ENCODE measurements around the gene DOCK2.

Gene DOCK2

GRCh38 chr5:169627551-169627950 is 9.5 kb upstream of the DOCK2 start:
- Mint-ChIP-seq H3K27me3 (peaks cover 5 to 9% of the 10 kb centered on the region in 2 donors), H3K27ac (no peak overlapping the region), H3K4me3 (no peak overlapping the region), H3K9me3 (peaks cover 0 to 3% of the 10 kb centered on the region in 2 donors), H3K36me3 (no peaks in the 10 kb centered on the region), H3K4me1 (peaks cover 0 to 5% of the 10 kb centered on the region in 2 donors)
- ATAC-seq (replicated peaks) (no peak), DNase-seq (no peak)

- Mint-ChIP-seq H3K4me1 (peaks cover 0 to 5% of the 10 kb centered on the region in 2 donors), H3K4me3 (no peak overlapping the region), H3K36me3 (no peaks in the 10 kb centered on the region), H3K9me3 (no peaks in the 10 kb centered on the region), H3K27me3 (peaks cover 5 to 9% of the 10 kb centered on the region in 2 donors), H3K27ac (no peak overlapping the region)
- ATAC-seq (replicated peaks) (no peak), DNase-seq (no peak)
Observed at GRCh38 chr5:169628892-169629291, 8.2 kb upstream of the DOCK2 start.

- Mint-ChIP-seq H3K36me3 (peaks cover 1 to 3% of the 10 kb centered on the region in 2 donors), H3K4me3 (no peak overlapping the region), H3K27me3 (peaks cover 5 to 9% of the 10 kb centered on the region in 2 donors), H3K4me1 (no peaks in the 10 kb centered on the region), H3K27ac (no peak overlapping the region), H3K9me3 (peaks cover 3% of the 10 kb centered on the region in 2 donors)
- no peak for ATAC-seq (replicated peaks)
- DNase-seq: no peak
Observed at GRCh38 chr5:169629847-169630548, 7.1 kb upstream of the DOCK2 start.

GRCh38 chr5:169631360-169631759 is 5.7 kb upstream of the DOCK2 start:
- no peak overlapping the region for H3K4me3 Mint-ChIP-seq
- H3K27ac Mint-ChIP-seq: no peak overlapping the region

GRCh38 chr5:169632946-169633345 is 4.1 kb upstream of the DOCK2 start:
- Mint-ChIP-seq H3K27me3 (peaks cover 5 to 9% of the 10 kb centered on the region in 2 donors), H3K36me3 (peaks cover 7 to 9% of the 10 kb centered on the region in 2 donors), H3K4me3 (no peak overlapping the region)

More at GRCh38 chr5:169631360-169631759, 5.7 kb upstream of the DOCK2 start:
- ATAC-seq (replicated peaks): no peak
- Mint-ChIP-seq H3K4me1 (peaks cover 0 to 6% of the 10 kb centered on the region in 2 donors), H3K27me3 (peaks cover 5 to 9% of the 10 kb centered on the region in 2 donors), H3K9me3 (peaks cover 3% of the 10 kb centered on the region in 2 donors), H3K36me3 (peaks cover 3% of the 10 kb centered on the region in 2 donors)
- DNase-seq: no peak

GRCh38 chr5:169634606-169635005 is 2.5 kb upstream of the DOCK2 start:
- no peak overlapping the region for H3K4me3 Mint-ChIP-seq
- DNase-seq (no peak), ATAC-seq (replicated peaks) (no peak)
- H3K36me3 Mint-ChIP-seq: peaks cover 23 to 24% of the 10 kb centered on the region in 2 donors
- no peak overlapping the region for H3K27ac Mint-ChIP-seq
- peaks cover 19 to 28% of the 10 kb centered on the region in 2 donors for H3K4me1 Mint-ChIP-seq
- H3K27me3 Mint-ChIP-seq: peaks cover 5 to 9% of the 10 kb centered on the region in 2 donors
- peaks cover 10 to 12% of the 10 kb centered on the region in 2 donors for H3K9me3 Mint-ChIP-seq

More at GRCh38 chr5:169632946-169633345, 4.1 kb upstream of the DOCK2 start:
- Mint-ChIP-seq H3K27ac (no peak overlapping the region), H3K4me1 (peaks cover 5 to 14% of the 10 kb centered on the region in 2 donors), H3K9me3 (peaks cover 3% of the 10 kb centered on the region in 2 donors)
- ATAC-seq (replicated peaks): no peak
- DNase-seq: no peak

GRCh38 chr5:169635936-169636335 is 1.1 kb upstream of the DOCK2 start:
- DNase-seq (no peak), ATAC-seq (replicated peaks) (no peak)
- Mint-ChIP-seq H3K4me1 (peaks cover 25 to 41% of the 10 kb centered on the region in 2 donors), H3K27ac (peak overlapping the region; percentile 68), H3K4me3 (peak overlapping the region; percentile 97), H3K9me3 (peaks cover 10 to 13% of the 10 kb centered on the region in 2 donors), H3K27me3 (peaks cover 0 to 9% of the 10 kb centered on the region in 2 donors), H3K36me3 (peaks cover 35 to 37% of the 10 kb centered on the region in 2 donors)

- peak overlapping the region; percentile 99 for H3K27ac Mint-ChIP-seq
- H3K4me3 Mint-ChIP-seq: peak overlapping the region; percentile 97
- H3K36me3 Mint-ChIP-seq: peaks cover 41 to 42% of the 10 kb centered on the region in 2 donors
- DNase-seq (no peak), ATAC-seq (replicated peaks) (no peak)
- peaks cover 31 to 48% of the 10 kb centered on the region in 2 donors for H3K4me1 Mint-ChIP-seq
- H3K27me3 Mint-ChIP-seq: peaks cover 0 to 8% of the 10 kb centered on the region in 2 donors
- peaks cover 10 to 13% of the 10 kb centered on the region in 2 donors for H3K9me3 Mint-ChIP-seq
Observed at GRCh38 chr5:169636477-169637084, 494 bp upstream of the DOCK2 start.

- peaks cover 38 to 55% of the 10 kb centered on the region in 2 donors for H3K4me1 Mint-ChIP-seq
- peaks cover 41 to 48% of the 10 kb centered on the region in 2 donors for H3K36me3 Mint-ChIP-seq
- peak; percentile 74 to 77 for ATAC-seq (replicated peaks)
Observed at GRCh38 chr5:169637549-169638121, 560 bp downstream of the DOCK2 start.

GRCh38 chr5:169641253-169641652 is 4.2 kb downstream of the DOCK2 start:
- H3K27me3 Mint-ChIP-seq: no peaks in the 10 kb centered on the region
- H3K27ac Mint-ChIP-seq: no peak overlapping the region
- no peak overlapping the region for H3K4me3 Mint-ChIP-seq
- H3K9me3 Mint-ChIP-seq: peaks cover 12 to 14% of the 10 kb centered on the region in 2 donors
- H3K4me1 Mint-ChIP-seq: peaks cover 57 to 79% of the 10 kb centered on the region in 2 donors
- DNase-seq (no peak), ATAC-seq (replicated peaks) (no peak)
- peaks cover 54 to 67% of the 10 kb centered on the region in 2 donors for H3K36me3 Mint-ChIP-seq

More at GRCh38 chr5:169637549-169638121, 560 bp downstream of the DOCK2 start:
- H3K9me3 Mint-ChIP-seq: peaks cover 10 to 13% of the 10 kb centered on the region in 2 donors
- peak; percentile 62 for DNase-seq
- H3K27ac Mint-ChIP-seq: peak overlapping the region; percentile 97
- H3K27me3 Mint-ChIP-seq: no peaks in the 10 kb centered on the region
- H3K4me3 Mint-ChIP-seq: peak overlapping the region; percentile 97

- H3K36me3 Mint-ChIP-seq: peaks cover 50 to 67% of the 10 kb centered on the region in 2 donors
- ATAC-seq (replicated peaks) (peak; percentile 56 to 64), DNase-seq (no peak)
- peaks cover 68 to 90% of the 10 kb centered on the region in 2 donors for H3K4me1 Mint-ChIP-seq
- no peaks in the 10 kb centered on the region for H3K27me3 Mint-ChIP-seq
- H3K4me3 Mint-ChIP-seq: peak overlapping the region in 1 of 2 donors; percentile 14
- H3K27ac Mint-ChIP-seq: no peak overlapping the region
- H3K9me3 Mint-ChIP-seq: peaks cover 8 to 9% of the 10 kb centered on the region in 2 donors
Observed at GRCh38 chr5:169646856-169647255, 9.8 kb downstream of the DOCK2 start.

- H3K4me1 Mint-ChIP-seq: peaks cover 69 to 92% of the 10 kb centered on the region in 2 donors
- peaks cover 8 to 9% of the 10 kb centered on the region in 2 donors for H3K9me3 Mint-ChIP-seq
- DNase-seq (no peak), ATAC-seq (replicated peaks) (peak; percentile 64 to 66)
- H3K27me3 Mint-ChIP-seq: no peaks in the 10 kb centered on the region
- H3K27ac Mint-ChIP-seq: peak overlapping the region; percentile 88
- H3K4me3 Mint-ChIP-seq: peak overlapping the region; percentile 69 to 71
- peaks cover 55 to 68% of the 10 kb centered on the region in 2 donors for H3K36me3 Mint-ChIP-seq
Observed at GRCh38 chr5:169647566-169647965, 10.5 kb downstream of the DOCK2 start.

GRCh38 chr5:169648725-169649310 is 11.7 kb downstream of the DOCK2 start:
- ATAC-seq (replicated peaks) (no peak), DNase-seq (no peak)
- Mint-ChIP-seq H3K9me3 (peaks cover 7 to 9% of the 10 kb centered on the region in 2 donors), H3K27ac (no peak overlapping the region), H3K36me3 (peaks cover 55 to 70% of the 10 kb centered on the region in 2 donors), H3K27me3 (no peaks in the 10 kb centered on the region), H3K4me3 (peak overlapping the region; percentile 15 to 19), H3K4me1 (peaks cover 69 to 95% of the 10 kb centered on the region in 2 donors)

GRCh38 chr5:169649486-169649885 is 12.4 kb downstream of the DOCK2 start:
- no peak overlapping the region for H3K4me3 Mint-ChIP-seq
- H3K27me3 Mint-ChIP-seq: no peaks in the 10 kb centered on the region
- peaks cover 4 to 7% of the 10 kb centered on the region in 2 donors for H3K9me3 Mint-ChIP-seq
- H3K4me1 Mint-ChIP-seq: peaks cover 69 to 94% of the 10 kb centered on the region in 2 donors
- ATAC-seq (replicated peaks) (no peak), DNase-seq (no peak)
- H3K36me3 Mint-ChIP-seq: peaks cover 51 to 68% of the 10 kb centered on the region in 2 donors
- peak overlapping the region; percentile 48 for H3K27ac Mint-ChIP-seq
